Hepatocyte (in vitro differentiated cells): ENCODE data around the gene ALG3. TPM values are rescaled to one million over a fixed set of nuclear protein-coding genes. Genes with fewer than 3 reads are reported as not detected.

ENCODE experiments used
- DNase-seq: peaks from one replicate; pipeline ENCODE4 v3.0.0-alpha.2; 2016; ENCODE audit warnings: low spot score
- H2AFZ ChIP-seq: fragments of 200-600 bp; sonication (generic); 2 replicates; pipeline ENCODE4 v1.6.0; 2016; ENCODE audit warnings: antibody characterized with exemption, mild to moderate bottlenecking
- H3K27ac ChIP-seq: fragments of 200-600 bp; sonication (generic); 2 replicates; pipeline ENCODE4 v1.5.1; 2016; ENCODE audit warnings: mild to moderate bottlenecking
- H3K27me3 ChIP-seq: fragments of 200-600 bp; sonication (generic); 2 replicates; pipeline ENCODE4 v1.6.1; 2016
- H3K36me3 ChIP-seq: fragments of 200-600 bp; sonication (generic); replicated peaks from 2 replicates; pipeline ENCODE4 v1.5.1; 2016; ENCODE audit warnings: low read depth; ENCODE audit not compliant: insufficient read depth
- H3K4me1 ChIP-seq: fragments of 200-600 bp; sonication (generic); 2 replicates; pipeline ENCODE4 v1.5.1; 2016; ENCODE audit warnings: mild to moderate bottlenecking, moderate library complexity; ENCODE audit not compliant: insufficient read depth
- H3K4me2 ChIP-seq: fragments of 200-600 bp; sonication (generic); 2 replicates; pipeline ENCODE4 v1.6.0; 2016
- H3K4me3 ChIP-seq: fragments of 200-600 bp; sonication (generic); 2 replicates; pipeline ENCODE4 v1.5.1; 2016; ENCODE audit warnings: mild to moderate bottlenecking
- H3K79me2 ChIP-seq: fragments of 200-600 bp; sonication (generic); 2 replicates; pipeline ENCODE4 v1.6.0; 2017; ENCODE audit warnings: mild to moderate bottlenecking
- H3K9me2 ChIP-seq: fragments of 200-600 bp; sonication (generic); replicated peaks from 2 replicates; pipeline ENCODE4 v1.6.0; 2017; ENCODE audit warnings: mild to moderate bottlenecking; ENCODE audit not compliant: insufficient read depth
- H3K9me3 ChIP-seq: fragments of 200-600 bp; sonication (generic); 2 replicates; pipeline ENCODE4 v1.5.1; 2016; ENCODE audit warnings: low read depth, mild to moderate bottlenecking
- H4K20me1 ChIP-seq: fragments of 200-600 bp; sonication (generic); 2 replicates; pipeline ENCODE4 v1.6.0; 2016; ENCODE audit warnings: mild to moderate bottlenecking; ENCODE audit not compliant: insufficient read depth, poor library complexity, severe bottlenecking
- EZH2 ChIP-seq: fragments of 200-600 bp; sonication (generic); IDR thresholded peaks from 2 replicates; pipeline ENCODE4 v1.6.1; 2016; ENCODE audit warnings: antibody characterized with exemption, mild to moderate bottlenecking, borderline replicate concordance
- EZH2phosphoT487 ChIP-seq: fragments of 200-600 bp; sonication (generic); IDR thresholded peaks from one replicate; pipeline ENCODE4 v1.6.1; 2018; ENCODE audit warnings: antibody characterized with exemption, mild to moderate bottlenecking, low read depth, moderate library complexity; ENCODE audit not compliant: unreplicated experiment, severe bottlenecking
- WGBS: methylation state at CpG from one replicate; pipeline ENCODE4 v1.1.6; 2016; ENCODE audit warnings: low lambda C conversion rate; ENCODE audit errors: missing lambda C conversion rate; 5-methylcytosine and 5-hydroxymethylcytosine counted together
- polyA plus RNA-seq: library from polyadenylated mRNA; unstranded; fragments of >200 nt; fragmentation: Nextera tagmentation; extraction: Ambion mirVana; gene quantifications from 2 replicates; pipeline ENCODE4 v1.2.1, GENCODE V29; 2016
- total RNA-seq: library from RNA; depleted of rRNA; stranded (reverse); fragments of >200 nt; gene quantifications from 2 replicates; pipeline ENCODE4 v1.2.3, GENCODE V29; 2014
- TF ChIP-seq, protein P1 (sequence below): fragments of 200-600 bp; sonication (generic); IDR thresholded peaks from 2 replicates; pipeline ENCODE4 v1.5.1; 2016; ENCODE audit warnings: antibody characterized with exemption, mild to moderate bottlenecking; ENCODE audit not compliant: poor library complexity

Gene ALG3
- total and polyA plus RNA-seq, 2 experiments from 2014 or later: 52.3 to 122 TPM

DNA sequence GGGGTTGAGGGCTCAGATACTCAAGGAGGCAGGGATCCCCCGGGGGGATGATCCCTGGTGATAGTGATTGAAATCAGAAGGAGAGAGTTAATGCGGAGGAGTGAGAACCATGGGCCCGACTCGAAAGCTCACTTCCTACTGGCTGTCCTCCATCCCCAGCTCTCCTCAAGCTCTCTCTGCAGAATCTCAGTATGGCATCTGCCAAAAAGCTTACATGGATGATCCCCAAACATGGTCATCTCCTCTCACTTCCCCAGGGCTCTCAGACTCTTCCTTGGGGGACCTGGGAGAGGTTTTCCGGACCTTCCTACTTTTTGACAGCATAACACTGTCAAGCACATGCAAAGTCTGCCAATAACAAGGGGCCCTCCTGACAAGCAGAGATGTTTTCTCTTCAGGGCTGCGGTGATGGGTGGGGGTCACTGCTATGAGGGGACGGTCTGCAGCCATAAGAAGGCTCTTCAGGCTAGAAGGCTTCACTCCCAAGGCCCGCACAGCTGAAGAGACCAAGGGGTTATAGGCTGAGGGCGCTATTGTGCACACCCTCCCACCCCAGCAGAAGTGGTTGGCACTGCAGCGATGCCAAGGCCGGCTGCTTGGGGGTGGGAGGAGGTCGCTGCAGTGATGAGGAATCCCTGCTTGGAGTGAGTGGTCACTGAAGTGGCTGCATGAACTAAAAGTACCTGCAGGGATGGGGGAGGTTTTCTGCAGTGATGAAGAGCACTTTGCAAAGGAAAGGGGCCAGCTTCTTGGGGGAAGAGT, 20.2 kb downstream of the ALG3 start:
- H3K27me3 ChIP-seq: peaks cover 62% of the 10 kb centered on the region

DNA sequence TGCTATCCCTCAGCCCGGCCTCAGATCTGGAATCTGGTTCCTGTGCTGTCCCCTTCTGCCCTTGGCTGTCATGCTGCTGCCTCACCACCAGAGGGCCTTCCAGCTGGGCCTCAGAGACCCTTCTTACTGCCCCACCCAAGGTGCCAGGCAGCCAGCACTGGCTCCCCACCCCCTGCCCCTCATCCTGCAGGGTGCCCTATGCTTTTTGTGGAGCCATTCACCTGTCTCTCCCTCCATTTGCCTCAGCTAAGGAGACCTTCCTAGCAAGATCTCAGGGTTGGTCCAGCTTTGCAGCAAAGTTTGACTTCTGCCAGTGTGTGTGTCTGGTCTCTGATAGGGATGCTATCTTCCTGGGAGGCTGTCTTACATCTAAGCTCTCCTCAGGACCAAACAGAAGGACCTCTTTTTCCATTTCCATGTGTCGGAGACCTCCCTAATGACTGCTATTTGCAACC, 21.3 kb downstream of the ALG3 start:
- Histone ChIP-seq H3K27ac (no peak overlapping the region), H3K4me1 (peaks cover 12% of the 10 kb centered on the region), H3K79me2 (no peaks in the 10 kb centered on the region), H3K9me3 (no peaks in the 10 kb centered on the region), H3K4me3 (no peak overlapping the region), H3K9me2 (no peaks in the 10 kb centered on the region), H3K4me2 (no peak overlapping the region), H2AFZ (no peak overlapping the region), H4K20me1 (no peaks in the 10 kb centered on the region), H3K27me3 (peaks cover 57% of the 10 kb centered on the region), H3K36me3 (no peaks in the 10 kb centered on the region)
- 69% methylated on average over 2 of the region's 2 CpGs for WGBS
- no peak for DNase-seq
- TF ChIP-seq, protein P1, sequence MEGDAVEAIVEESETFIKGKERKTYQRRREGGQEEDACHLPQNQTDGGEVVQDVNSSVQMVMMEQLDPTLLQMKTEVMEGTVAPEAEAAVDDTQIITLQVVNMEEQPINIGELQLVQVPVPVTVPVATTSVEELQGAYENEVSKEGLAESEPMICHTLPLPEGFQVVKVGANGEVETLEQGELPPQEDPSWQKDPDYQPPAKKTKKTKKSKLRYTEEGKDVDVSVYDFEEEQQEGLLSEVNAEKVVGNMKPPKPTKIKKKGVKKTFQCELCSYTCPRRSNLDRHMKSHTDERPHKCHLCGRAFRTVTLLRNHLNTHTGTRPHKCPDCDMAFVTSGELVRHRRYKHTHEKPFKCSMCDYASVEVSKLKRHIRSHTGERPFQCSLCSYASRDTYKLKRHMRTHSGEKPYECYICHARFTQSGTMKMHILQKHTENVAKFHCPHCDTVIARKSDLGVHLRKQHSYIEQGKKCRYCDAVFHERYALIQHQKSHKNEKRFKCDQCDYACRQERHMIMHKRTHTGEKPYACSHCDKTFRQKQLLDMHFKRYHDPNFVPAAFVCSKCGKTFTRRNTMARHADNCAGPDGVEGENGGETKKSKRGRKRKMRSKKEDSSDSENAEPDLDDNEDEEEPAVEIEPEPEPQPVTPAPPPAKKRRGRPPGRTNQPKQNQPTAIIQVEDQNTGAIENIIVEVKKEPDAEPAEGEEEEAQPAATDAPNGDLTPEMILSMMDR: peak; percentile 59
- TF ChIP-seq EZH2: no peak

More for the DNA sequence above, 20.2 kb downstream of the ALG3 start:
- no peaks in the 10 kb centered on the region for H3K36me3 ChIP-seq
- TF ChIP-seq, protein P1: no peak
- TF ChIP-seq EZH2phosphoT487 (no peak), EZH2 (no peak)
- no peaks in the 10 kb centered on the region for H3K9me2 ChIP-seq
- no peaks in the 10 kb centered on the region for H3K79me2 ChIP-seq
- no peak for DNase-seq
- H3K27ac ChIP-seq: no peak overlapping the region
- H2AFZ ChIP-seq: no peak overlapping the region
- H3K9me3 ChIP-seq: no peaks in the 10 kb centered on the region
- 53% methylated on average over 11 of the region's 12 CpGs for WGBS
- no peaks in the 10 kb centered on the region for H4K20me1 ChIP-seq
- H3K4me3 ChIP-seq: no peak overlapping the region
- peak overlapping the region; percentile 99 for H3K4me2 ChIP-seq
- peaks cover 12% of the 10 kb centered on the region for H3K4me1 ChIP-seq

DNA sequence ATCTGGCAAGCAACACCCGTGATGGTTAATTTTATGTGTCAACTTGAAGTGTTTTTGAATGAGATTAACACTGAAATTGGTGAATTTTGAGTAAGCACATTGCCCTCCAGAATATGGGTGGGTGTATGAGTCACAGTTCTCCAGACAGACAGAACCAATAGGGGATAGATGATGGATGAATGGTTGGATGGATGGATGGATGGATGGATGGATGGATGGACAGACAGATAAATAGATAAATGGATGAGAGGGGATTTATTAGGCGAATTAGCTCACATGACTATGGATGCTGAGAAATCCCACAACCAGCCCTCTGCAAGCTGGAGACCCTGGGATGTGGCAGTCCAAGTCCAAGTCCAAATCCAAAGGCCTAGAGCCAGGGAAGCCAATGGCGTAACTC, 24.8 kb downstream of the ALG3 start:
- Histone ChIP-seq H3K36me3 (no peaks in the 10 kb centered on the region), H3K4me1 (no peaks in the 10 kb centered on the region), H2AFZ (no peak overlapping the region), H3K79me2 (no peaks in the 10 kb centered on the region), H3K9me3 (no peaks in the 10 kb centered on the region), H3K4me3 (no peak overlapping the region), H3K27ac (no peak overlapping the region), H4K20me1 (no peaks in the 10 kb centered on the region), H3K27me3 (peaks cover 29% of the 10 kb centered on the region), H3K4me2 (no peak overlapping the region), H3K9me2 (no peaks in the 10 kb centered on the region)
- WGBS: 81% methylated on average over 3 of the region's 3 CpGs
- no peak for TF ChIP-seq EZH2phosphoT487
- TF ChIP-seq, protein P1: no peak
- TF ChIP-seq EZH2: no peak
- no peak for DNase-seq
